Chondrocyte (in vitro differentiated cells): Measurements from ENCODE around the gene HAPSTR1. TPM values are rescaled to one million over a fixed set of nuclear protein-coding genes. Genes with fewer than 3 reads are reported as not detected.

Experiments
- DNase-seq: peaks from one replicate; pipeline ENCODE4 v3.0.0; 2021; ENCODE audit warnings: mixed read lengths, low spot score
- H3K27ac Mint-ChIP-seq: one replicate; pipeline ENCODE4 v1.8.0; 2021; ENCODE audit warnings: mild to moderate bottlenecking, moderate library complexity, mixed read lengths; ENCODE audit not compliant: unreplicated experiment
- H3K27me3 Mint-ChIP-seq: 2 replicates; pipeline ENCODE4 v1.8.0; 2021; ENCODE audit warnings: low read depth, mixed read lengths
- H3K36me3 Mint-ChIP-seq: 2 replicates; pipeline ENCODE4 v1.8.0; 2021; ENCODE audit warnings: low read depth, mixed read lengths
- H3K4me1 Mint-ChIP-seq: 2 replicates; pipeline ENCODE4 v1.8.0; 2021; ENCODE audit warnings: low read depth, mild to moderate bottlenecking, mixed read lengths
- H3K4me3 Mint-ChIP-seq: one replicate; pipeline ENCODE4 v1.8.0; 2021; ENCODE audit warnings: mild to moderate bottlenecking, moderate library complexity, mixed read lengths; ENCODE audit not compliant: unreplicated experiment
- H3K9me3 Mint-ChIP-seq: 2 replicates; pipeline ENCODE4 v1.8.0; 2021; ENCODE audit warnings: low read depth, mixed read lengths
- total RNA-seq: library from RNA; stranded (reverse); gene quantifications from 3 replicates; pipeline ENCODE4 v1.2.1, GENCODE V29; 2021
- TF ChIP-seq, protein P1 (sequence below): fragments of 200-600 bp; sonication (generic); IDR thresholded peaks from 2 replicates; pipeline ENCODE4 v1.5.0; 2021; ENCODE audit warnings: antibody characterized with exemption, mild to moderate bottlenecking, moderate library complexity

Gene HAPSTR1
- total RNA-seq, 1 donor from 2014 or later, result 82.5 TPM

DNA sequence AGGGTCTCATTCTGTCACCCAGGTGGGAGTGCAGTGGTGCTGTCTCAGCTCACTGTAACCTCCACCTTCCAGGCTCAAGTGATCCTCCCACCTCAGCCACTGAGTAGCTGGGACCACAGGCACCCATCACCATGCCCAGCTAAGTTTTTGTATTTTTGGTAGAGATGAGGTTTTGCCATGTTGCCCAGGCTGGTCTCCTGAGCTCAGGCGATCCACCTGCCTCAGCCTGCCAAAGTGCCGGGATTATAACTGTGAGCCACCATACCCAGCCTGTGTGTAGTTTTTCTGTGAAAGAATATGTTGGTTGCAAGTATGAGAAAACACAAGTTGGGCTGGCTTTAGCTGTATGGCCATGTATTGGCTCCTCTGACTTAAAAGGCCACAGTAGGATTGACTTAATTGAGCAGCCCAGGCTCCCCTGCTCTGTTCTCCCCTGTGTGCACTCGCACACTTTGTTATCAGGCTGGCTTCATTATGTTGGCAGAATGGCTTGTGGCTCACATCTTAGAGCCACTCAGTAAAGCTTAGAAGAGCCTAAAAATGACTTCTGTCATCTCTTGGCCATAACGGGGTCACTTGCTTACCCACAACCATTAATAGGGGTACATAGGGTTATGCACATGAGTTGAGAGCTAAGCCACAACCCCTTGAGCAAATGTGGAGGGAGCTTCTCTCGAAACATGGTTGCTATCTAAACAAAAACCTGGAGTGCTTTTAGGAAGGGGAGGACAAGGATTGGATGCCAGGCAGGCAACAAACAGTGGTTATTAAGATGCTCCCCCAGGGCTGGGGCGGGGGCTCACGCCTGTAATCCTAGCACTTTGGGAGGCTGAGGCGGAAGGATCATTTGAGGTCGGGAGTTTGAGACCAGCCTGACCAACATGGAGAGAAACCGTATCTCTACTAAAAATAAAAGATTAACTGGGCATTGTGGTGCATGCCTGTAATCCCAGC, 6.1 kb downstream of the HAPSTR1 start:
- peaks cover 25% of the 10 kb centered on the region for H3K36me3 Mint-ChIP-seq
- H3K4me3 Mint-ChIP-seq, result peak overlapping the region; percentile 19
- peaks cover 87% of the 10 kb centered on the region for H3K4me1 Mint-ChIP-seq
- H3K9me3 Mint-ChIP-seq, result no peaks in the 10 kb centered on the region
- TF ChIP-seq, protein P1, sequence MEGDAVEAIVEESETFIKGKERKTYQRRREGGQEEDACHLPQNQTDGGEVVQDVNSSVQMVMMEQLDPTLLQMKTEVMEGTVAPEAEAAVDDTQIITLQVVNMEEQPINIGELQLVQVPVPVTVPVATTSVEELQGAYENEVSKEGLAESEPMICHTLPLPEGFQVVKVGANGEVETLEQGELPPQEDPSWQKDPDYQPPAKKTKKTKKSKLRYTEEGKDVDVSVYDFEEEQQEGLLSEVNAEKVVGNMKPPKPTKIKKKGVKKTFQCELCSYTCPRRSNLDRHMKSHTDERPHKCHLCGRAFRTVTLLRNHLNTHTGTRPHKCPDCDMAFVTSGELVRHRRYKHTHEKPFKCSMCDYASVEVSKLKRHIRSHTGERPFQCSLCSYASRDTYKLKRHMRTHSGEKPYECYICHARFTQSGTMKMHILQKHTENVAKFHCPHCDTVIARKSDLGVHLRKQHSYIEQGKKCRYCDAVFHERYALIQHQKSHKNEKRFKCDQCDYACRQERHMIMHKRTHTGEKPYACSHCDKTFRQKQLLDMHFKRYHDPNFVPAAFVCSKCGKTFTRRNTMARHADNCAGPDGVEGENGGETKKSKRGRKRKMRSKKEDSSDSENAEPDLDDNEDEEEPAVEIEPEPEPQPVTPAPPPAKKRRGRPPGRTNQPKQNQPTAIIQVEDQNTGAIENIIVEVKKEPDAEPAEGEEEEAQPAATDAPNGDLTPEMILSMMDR, result no peak
- no peaks in the 10 kb centered on the region for H3K27me3 Mint-ChIP-seq
- peak overlapping the region; percentile 81 for H3K27ac Mint-ChIP-seq
- no peak for DNase-seq

DNA sequence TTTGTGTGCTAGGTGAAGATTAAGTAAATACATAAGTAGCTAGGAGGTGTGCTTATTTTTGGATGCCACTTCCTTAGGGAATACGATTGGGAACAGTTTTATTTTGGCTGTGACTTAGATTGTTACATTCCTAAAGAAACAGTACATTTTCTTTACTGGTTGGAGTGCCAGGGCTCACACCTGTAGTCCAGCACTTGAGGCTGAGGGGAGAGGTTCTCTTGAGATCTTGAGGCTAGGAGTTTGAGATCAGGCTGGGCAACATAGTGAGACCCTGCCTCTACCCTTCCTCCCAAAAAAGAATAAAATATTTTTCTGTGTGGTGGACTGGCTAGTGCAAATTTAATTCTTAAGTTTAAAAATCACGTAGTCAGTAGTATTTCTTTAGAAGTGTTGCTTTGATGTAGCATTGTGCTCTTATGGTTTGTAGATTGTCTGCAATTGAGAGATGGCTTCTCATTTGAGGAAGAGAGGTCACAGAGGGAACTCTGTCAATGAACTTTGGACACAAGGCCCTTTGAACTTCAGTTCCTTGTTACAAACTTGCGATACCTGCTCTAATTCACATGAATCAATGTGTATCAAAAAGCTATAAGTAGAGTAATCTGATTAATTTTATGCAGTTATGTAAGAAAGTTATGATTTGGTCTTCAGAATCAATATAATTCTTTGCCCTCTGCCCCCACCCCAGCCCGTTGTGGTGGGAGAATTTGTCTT, 7.1 kb downstream of the HAPSTR1 start:
- no peak for DNase-seq
- peaks cover 92% of the 10 kb centered on the region for H3K4me1 Mint-ChIP-seq
- TF ChIP-seq, protein P1, result no peak
- H3K4me3 Mint-ChIP-seq, result no peak overlapping the region
- H3K36me3 Mint-ChIP-seq, result peaks cover 22% of the 10 kb centered on the region
- no peaks in the 10 kb centered on the region for H3K9me3 Mint-ChIP-seq
- H3K27me3 Mint-ChIP-seq, result no peaks in the 10 kb centered on the region
- H3K27ac Mint-ChIP-seq, result peak overlapping the region; percentile 81

DNA sequence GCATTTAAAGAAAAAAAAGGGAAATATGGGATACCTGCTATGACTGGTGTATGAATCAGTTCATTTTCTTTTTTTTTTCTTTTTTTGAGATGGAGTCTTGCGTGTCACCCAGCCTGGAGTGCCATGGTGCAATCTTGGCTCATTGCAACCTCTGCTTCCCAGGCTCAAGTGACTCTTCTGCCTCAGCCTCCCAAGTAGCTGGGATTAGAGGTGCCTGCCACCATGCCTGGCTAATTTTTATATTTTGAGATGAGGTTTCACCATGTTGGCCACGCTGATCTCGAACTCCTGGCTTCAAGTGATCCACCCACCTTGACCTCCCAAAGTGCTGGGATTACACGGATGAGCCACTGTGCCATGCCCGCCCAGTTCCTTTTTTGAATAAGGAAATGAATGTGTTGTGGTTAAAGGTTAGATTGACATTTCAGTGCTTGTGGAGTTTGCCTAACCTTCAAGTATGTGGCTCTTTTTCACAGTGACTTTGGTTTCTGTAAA, 7.7 kb downstream of the HAPSTR1 start:
- H3K9me3 Mint-ChIP-seq, result no peaks in the 10 kb centered on the region
- peak overlapping the region; percentile 80 for H3K27ac Mint-ChIP-seq
- H3K27me3 Mint-ChIP-seq, result no peaks in the 10 kb centered on the region
- no peak for DNase-seq
- peaks cover 91% of the 10 kb centered on the region for H3K4me1 Mint-ChIP-seq
- H3K4me3 Mint-ChIP-seq, result no peak overlapping the region
- TF ChIP-seq, protein P1, result no peak
- peaks cover 24% of the 10 kb centered on the region for H3K36me3 Mint-ChIP-seq

DNA sequence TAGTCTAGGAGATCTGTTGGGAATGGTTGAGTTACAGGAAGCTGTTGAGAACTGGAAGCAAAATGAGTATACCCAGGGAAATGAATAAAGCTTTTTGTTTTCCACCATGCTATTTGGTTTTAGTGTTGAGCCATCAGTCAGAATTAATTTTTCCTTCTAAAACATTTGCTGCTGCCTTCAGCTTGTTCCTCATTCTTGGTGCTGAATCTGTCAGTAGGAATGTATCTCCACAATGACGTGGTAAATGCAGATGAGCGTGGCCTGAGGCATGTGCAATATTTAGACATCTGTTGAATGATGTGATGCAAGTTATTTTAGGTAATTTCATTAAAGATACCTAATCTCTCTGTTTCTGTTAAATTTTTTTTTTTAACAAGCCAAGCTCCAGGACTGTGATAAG, 10.9 kb downstream of the HAPSTR1 start:
- peaks cover 36% of the 10 kb centered on the region for H3K36me3 Mint-ChIP-seq

More for the DNA sequence above, 10.9 kb downstream of the HAPSTR1 start:
- Mint-ChIP-seq H3K9me3 (no peaks in the 10 kb centered on the region), H3K27ac (peak overlapping the region; percentile 84), H3K4me3 (no peak overlapping the region), H3K4me1 (peaks cover 90% of the 10 kb centered on the region), H3K27me3 (no peaks in the 10 kb centered on the region)
- TF ChIP-seq, protein P1, result no peak
- no peak for DNase-seq
